ENCODE data around the gene TMC3.
"Not testable (repeated sequence)": the region's sequence is repeated elsewhere in the genome, so short reads cannot be mapped to it uniquely, and the experiment has no call there.

Gene TMC3

GRCh38 chr15:81347910-81348309, 26.1 kb downstream of the TMC3 start:
- DNase-seq (ENCODE audit: low read depth in 2 of 3, low spot score in 1 of 3) = no peak

GRCh38 chr15:81346611-81347010, 27.4 kb downstream of the TMC3 start:
- no peak for DNase-seq (ENCODE audit: low read depth in 2 of 3, low spot score in 1 of 3)

- no peak for DNase-seq (ENCODE audit: low read depth in 2 of 3, low spot score in 1 of 3)
These were observed 30.6 kb downstream of the TMC3 start for GRCh38 chr15:81343371-81343770.

- no peak for DNase-seq (ENCODE audit: low read depth in 2 of 3, low spot score in 1 of 3)
These were observed 32.7 kb downstream of the TMC3 start for GRCh38 chr15:81341351-81341750.

- no peak for DNase-seq (ENCODE audit: low read depth in 2 of 3, low spot score in 1 of 3)
These were observed 34.2 kb downstream of the TMC3 start for GRCh38 chr15:81339851-81340250.

- DNase-seq (ENCODE audit: low read depth in 2 of 3, low spot score in 1 of 3) = no peak
These were observed 34.7 kb downstream of the TMC3 start for GRCh38 chr15:81339321-81339720.

- DNase-seq (ENCODE audit: low read depth in 2 of 3, low spot score in 1 of 3) = no peak
These were observed 35.6 kb downstream of the TMC3 start for GRCh38 chr15:81338170-81339007.

GRCh38 chr15:81337713-81338157, 36.3 kb downstream of the TMC3 start:
- DNase-seq (ENCODE audit: low read depth in 2 of 3, low spot score in 1 of 3) = no peak

GRCh38 chr15:81337241-81337640, 36.8 kb downstream of the TMC3 start:
- no peak for DNase-seq (ENCODE audit: low read depth in 2 of 3, low spot score in 1 of 3)

- DNase-seq (ENCODE audit: low read depth in 2 of 3, low spot score in 1 of 3) = no peak
These were observed 37.4 kb downstream of the TMC3 start for GRCh38 chr15:81336568-81336967.

- no peak for DNase-seq (ENCODE audit: low read depth in 2 of 3, low spot score in 1 of 3)
These were observed 38.4 kb downstream of the TMC3 start for GRCh38 chr15:81335631-81336030.

- DNase-seq (ENCODE audit: low read depth in 2 of 3, low spot score in 1 of 3) = no peak
These were observed 39.1 kb downstream of the TMC3 start for GRCh38 chr15:81334768-81335435.

- no peak for DNase-seq (ENCODE audit: low read depth in 2 of 3, low spot score in 1 of 3)
These were observed 40.6 kb downstream of the TMC3 start for GRCh38 chr15:81333363-81333762.

- no peak for DNase-seq (ENCODE audit: low read depth in 2 of 3, low spot score in 1 of 3)
These were observed 41.7 kb downstream of the TMC3 start for GRCh38 chr15:81332326-81332725.

GRCh38 chr15:81331600-81331999, 42.4 kb downstream of the TMC3 start:
- no peak for DNase-seq (ENCODE audit: low read depth in 2 of 3, low spot score in 1 of 3)

GRCh38 chr15:81331141-81331540, 42.9 kb downstream of the TMC3 start:
- not testable (repeated sequence) for DNase-seq (ENCODE audit: low read depth in 2 of 3, low spot score in 1 of 3)

- no peak for DNase-seq (ENCODE audit: low read depth in 2 of 3, low spot score in 1 of 3)
These were observed 43.5 kb downstream of the TMC3 start for GRCh38 chr15:81330366-81331090.

- no peak for DNase-seq (ENCODE audit: low read depth in 2 of 3, low spot score in 1 of 3)
These were observed 44.6 kb downstream of the TMC3 start for GRCh38 chr15:81329446-81329845.

- no peak for DNase-seq (ENCODE audit: low read depth in 2 of 3, low spot score in 1 of 3)
These were observed 46.5 kb downstream of the TMC3 start for GRCh38 chr15:81327516-81327915.

- DNase-seq (ENCODE audit: low read depth in 2 of 3, low spot score in 1 of 3) = no peak
These were observed 47.4 kb downstream of the TMC3 start for GRCh38 chr15:81326466-81327212.

Data from stimulated activated CD4-positive, alpha-beta T cell treated with anti-CD3 and anti-CD28 coated beads, Interleukin-12 subunit alpha, Interleukin-12 subunit beta, amount 100 ng/mL, for 48 hours (primary cell).